Astrocyte of the hippocampus (primary cell): ENCODE results near the gene ENOSF1.

Source experiments
- DNase-seq: peaks from one replicate; pipeline ENCODE4 v3.0.0; 2011; ENCODE audit warnings: low read depth, low spot score

Gene ENOSF1

DNA sequence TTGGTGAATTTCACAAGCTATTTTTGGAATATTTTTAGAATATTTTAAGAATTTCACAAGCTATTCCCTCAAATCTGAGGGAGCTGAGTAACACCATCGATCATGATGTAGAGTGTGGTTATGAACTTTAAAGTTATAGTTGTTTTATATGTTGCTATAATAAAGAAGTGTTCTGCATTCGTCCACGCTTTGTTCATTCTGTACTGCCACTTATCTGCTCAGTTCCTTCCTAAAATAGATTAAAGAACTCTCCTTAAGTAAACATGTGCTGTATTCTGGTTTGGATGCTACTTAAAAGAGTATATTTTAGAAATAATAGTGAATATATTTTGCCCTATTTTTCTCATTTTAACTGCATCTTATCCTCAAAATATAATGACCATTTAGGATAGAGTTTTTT lies 39.1 kb downstream of the ENOSF1 start:
- no peak for DNase-seq

DNA sequence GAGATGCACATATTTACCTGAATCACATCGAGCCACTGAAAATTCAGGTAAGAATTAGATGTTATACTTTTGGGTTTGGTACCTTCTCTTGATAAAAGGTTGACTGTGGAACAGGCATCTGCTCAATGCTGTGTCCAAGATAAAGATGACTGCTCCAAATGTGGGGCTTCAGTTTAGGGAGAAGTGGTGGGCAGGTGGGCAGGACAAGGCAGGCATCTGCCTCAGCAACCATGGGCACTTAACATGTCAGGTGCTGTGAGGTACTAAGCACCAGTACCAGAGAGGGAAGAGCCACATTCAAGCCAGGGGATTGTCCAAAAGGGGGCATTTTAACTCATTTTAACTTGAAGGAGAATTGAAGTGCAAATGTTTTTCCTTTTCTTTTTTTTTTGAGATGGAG lies 41.0 kb downstream of the ENOSF1 start:
- DNase-seq = no peak

DNA sequence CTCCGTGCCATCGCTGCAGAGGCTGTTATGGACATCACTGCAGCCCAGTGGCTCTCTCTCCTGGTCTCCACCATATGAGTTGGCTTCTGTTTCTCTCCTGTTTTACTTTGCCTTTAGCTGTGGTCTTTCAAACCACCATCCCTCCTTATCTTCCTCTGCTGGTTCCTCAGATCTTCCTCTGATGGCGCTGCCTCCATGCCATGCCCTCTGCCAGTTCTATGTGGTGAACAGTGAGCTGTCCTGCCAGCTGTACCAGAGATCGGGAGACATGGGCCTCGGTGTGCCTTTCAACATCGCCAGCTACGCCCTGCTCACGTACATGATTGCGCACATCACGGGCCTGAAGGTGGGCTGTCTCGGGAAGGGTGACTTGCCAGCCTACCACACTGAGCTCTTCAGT lies 41.9 kb downstream of the ENOSF1 start:
- no peak for DNase-seq

DNA sequence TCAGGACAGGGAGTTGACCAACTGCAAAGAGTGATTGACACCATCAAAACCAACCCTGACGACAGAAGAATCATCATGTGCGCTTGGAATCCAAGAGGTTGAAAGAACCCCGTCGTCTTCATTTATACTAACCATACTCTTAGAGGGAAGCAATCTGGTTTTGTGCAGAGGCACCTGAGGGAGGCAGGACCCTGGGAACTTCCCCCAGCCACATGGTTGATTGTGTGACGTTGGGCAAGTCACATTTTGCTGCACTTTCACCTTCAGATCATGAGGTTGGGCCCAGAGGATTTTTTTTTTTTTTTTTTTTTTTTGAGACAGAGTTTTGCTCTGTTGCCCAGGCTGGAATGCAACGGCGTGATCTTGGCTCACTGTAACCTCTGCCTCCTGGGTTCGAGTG lies 43.4 kb downstream of the ENOSF1 start:
- no peak for DNase-seq

DNA sequence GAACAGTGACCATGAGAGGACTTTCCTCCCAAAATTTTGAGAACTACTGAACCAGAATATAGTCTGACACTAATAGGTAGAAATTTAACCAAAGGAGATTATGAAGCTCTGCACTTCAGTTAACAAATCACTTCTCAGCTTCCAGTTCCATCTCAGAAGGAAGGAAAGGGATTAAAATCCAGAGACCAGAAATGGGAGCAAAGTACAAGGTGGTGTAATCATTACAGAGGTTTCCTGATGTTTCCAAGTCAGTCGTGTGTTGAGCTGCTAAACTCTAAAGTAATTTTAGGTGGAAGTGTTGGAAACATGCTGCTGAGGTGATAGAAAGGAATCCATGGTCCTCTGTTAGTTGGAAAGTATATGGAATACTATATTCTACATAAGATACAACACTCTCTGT lies 44.2 kb downstream of the ENOSF1 start:
- DNase-seq = no peak

DNA sequence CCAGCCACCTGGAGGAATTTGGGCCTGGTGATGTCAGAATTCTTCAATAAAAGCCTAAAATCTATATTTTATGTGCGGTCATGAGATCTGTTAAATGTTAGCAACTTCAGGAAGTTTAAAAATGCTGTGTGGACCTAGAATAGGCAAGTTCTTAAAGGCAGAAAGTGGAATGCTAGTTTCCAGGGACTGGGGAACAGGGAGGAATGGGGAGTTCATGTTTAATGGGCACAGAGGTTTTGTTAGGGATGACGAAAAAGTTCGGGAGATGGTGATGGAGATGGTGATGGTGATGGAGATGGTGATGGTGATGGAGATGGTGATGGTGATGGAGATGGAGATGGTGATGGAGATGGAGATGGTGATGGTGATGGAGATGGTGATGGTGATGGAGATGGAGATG lies 45.8 kb downstream of the ENOSF1 start:
- no peak for DNase-seq

DNA sequence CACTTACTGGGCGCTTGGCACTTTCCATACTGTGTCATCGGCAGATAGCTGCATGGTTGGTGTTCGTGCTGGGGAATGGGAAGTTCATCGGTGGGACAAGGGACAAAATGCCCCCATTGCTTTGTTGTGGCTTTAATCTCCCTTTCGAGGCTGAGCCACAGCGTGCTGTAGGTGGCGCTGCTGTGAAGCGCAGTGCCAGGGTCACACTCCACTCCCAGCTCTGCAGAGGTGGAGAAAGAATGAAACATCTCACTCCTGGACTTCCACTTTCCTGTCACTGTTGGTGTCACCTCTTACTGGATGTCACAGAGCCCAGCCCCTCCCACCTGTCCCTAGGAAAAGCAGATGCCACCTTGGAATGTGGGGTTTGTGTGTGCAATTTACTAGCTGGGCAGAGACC lies 46.3 kb downstream of the ENOSF1 start:
- DNase-seq = no peak

DNA sequence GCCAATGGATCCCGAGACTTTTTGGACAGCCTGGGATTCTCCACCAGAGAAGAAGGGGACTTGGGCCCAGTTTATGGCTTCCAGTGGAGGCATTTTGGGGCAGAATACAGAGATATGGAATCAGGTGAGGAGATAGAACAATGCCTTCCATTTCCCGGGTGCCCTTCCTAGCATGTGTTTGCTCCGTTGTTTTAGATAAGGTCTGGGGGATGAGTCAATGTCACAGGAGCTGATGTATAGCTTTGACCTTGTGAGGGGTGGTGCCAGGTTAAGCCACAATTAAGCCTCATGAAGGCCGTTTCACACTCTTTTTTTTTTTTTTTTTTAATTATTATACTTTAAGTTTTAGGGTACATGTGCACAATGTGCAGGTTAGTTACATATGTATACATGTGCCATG lies 50.2 kb downstream of the ENOSF1 start:
- no peak for DNase-seq

DNA sequence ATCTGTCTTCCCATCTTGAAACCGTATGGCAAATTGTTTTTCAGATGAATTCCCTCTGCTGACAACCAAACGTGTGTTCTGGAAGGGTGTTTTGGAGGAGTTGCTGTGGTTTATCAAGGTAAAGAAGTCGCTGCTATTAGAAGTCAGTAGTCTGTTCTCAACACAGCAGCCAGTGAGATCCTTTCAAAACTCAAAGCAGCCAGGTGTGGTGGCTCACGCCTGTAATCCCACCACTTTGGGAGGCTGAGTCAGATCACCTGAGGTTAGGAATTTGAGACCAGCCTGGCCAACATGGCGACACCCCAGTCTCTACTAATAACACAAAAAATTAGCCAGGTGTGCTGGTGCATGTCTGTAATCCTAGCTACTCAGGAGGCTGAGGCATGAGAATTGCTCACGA lies 52.8 kb downstream of the ENOSF1 start:
- no peak for DNase-seq

DNA sequence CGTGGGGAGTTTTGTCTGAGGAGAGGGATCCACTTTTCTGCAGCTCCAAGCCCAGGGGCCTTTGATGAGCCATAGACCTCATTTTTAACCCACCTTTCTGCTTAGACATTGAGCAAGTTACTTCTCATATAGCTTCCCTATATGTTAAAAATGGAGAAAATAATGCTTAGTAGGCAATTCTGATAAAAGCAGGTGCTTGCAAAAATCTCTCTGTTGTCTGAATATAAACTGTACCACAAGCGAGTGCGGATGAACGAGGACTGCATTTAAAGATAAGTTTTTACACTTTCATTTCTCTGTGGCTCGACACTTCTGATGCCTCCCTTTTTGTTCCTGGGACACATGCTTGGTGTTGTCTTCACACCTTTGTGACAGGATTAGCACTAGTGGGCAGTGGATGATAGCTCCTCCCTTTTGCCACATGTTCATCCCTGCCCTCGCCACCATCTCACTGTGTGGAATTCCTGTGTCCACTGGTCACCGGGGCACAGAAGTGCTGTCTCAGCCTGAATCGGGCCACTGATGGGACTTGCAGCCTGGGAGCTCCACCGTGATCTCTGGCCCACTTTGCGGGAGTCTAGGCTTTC lies 53.4 kb downstream of the ENOSF1 start:
- DNase-seq = no peak

DNA sequence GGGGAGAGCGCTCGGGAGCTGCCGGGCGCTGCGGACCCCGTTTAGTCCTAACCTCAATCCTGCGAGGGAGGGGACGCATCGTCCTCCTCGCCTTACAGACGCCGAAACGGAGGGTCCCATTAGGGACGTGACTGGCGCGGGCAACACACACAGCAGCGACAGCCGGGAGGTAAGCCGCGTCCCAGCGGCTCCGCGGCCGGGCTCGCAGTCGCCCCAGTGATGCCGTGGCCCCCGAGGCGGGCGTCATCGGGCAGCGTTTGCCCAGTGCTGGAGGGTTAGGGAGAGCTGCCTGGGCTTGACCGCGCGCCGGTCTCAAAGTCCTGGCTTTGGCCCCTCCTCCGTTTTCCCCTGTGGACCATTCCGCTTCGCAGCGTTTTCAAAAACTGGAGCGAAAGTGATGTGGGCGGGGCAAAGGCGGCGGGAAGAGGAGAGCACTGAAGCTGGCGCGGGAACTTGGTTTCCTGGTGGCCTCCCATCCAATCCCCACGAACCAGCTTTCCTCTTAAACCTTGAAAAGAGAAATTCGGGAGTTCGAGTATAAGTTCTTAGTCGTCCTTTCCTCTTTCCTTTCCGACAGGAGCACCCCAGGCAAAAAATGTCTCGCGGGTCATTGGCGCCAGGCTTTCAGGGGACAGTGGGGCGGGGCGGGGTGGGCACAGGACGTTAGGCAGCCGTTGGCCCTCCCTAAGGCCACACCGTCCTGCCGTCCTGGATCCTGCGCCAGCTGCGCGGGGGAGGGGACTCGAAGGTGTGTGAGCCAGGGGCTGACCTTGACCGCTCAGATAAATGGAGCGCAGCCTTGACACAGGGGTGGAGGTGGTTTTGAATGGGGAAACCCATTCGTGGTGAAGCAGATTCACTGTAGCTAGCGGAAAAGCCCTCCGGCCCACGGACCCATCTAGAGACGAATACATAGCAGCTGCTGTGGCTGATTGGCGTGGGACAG lies 54.2 kb downstream of the ENOSF1 start:
- DNase-seq = peak; percentile 95

DNA sequence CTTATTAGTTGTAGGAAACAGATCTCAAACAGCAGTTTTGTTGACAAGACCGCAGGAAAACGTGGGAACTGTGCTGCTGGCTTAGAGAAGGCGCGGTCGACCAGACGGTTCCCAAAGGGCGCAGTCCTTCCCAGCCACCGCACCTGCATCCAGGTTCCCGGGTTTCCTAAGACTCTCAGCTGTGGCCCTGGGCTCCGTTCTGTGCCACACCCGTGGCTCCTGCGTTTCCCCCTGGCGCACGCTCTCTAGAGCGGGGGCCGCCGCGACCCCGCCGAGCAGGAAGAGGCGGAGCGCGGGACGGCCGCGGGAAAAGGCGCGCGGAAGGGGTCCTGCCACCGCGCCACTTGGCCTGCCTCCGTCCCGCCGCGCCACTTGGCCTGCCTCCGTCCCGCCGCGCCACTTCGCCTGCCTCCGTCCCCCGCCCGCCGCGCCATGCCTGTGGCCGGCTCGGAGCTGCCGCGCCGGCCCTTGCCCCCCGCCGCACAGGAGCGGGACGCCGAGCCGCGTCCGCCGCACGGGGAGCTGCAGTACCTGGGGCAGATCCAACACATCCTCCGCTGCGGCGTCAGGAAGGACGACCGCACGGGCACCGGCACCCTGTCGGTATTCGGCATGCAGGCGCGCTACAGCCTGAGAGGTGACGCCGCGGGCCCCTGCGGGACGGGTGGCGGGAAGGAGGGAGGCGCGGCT lies 55.0 kb downstream of the ENOSF1 start, which contains the start of gene TYMS:
TYMS (plus strand) TSS at position 343 of the 690 bp plus-strand sequence; CDS start at position 433, 90 bp downstream.
- DNase-seq = peak; percentile 78

DNA sequence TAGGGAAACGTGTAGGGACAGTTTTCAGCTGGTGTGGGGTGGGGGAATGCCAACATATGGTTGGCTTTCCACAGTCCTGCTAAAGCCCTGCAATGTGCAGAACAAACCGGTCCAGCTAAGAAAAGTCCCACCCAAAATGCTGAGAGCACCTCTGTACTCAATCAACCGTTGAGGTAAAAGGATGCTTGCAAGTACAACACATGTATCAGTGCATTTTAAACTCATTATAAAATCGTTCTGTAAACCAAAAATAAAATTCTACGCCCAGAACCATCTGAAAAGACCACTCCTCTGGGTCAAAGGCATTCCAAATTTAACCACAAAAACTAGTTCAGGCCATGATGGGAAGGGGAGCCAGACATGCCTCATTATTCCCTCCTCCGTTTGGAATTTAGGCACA lies 57.0 kb downstream of the ENOSF1 start:
- no peak for DNase-seq

DNA sequence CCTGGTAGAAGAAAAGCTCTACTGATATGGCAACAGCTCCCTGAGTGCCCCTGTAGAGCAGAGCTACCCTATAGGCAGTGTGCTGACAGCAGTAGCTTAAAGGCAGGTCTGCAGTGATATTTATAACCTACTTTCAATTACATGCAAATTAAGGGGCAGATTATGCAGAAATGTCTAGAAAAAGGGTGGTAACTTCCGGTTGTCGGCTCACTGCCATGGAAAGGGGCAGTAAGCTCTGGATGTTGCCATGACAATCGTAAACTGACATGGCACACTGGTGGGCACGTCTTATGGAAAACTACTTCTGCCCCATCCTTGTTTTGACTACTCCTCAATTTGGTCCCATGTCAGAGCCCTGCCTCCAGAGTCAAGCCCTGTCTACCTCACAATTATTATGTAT lies 57.8 kb downstream of the ENOSF1 start:
- DNase-seq = no peak

DNA sequence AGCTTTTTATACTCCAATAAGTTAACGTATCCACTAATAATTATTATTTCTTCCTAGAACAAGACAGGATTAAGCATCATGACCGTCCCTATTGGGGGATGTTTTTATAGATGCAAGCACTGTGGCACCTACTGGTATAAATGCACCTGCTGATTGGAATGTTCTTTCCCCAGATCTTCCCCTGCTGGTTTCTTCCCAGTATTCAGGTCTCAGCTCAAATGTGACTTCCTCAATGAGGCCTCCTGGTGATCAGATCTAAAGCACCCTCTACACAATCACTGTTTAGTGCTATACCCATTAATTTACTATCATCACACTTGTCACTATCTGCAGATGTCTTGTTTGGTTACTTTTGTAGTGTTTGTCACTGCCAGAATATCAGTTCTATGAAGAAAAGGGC lies 58.9 kb downstream of the ENOSF1 start:
- DNase-seq = no peak

DNA sequence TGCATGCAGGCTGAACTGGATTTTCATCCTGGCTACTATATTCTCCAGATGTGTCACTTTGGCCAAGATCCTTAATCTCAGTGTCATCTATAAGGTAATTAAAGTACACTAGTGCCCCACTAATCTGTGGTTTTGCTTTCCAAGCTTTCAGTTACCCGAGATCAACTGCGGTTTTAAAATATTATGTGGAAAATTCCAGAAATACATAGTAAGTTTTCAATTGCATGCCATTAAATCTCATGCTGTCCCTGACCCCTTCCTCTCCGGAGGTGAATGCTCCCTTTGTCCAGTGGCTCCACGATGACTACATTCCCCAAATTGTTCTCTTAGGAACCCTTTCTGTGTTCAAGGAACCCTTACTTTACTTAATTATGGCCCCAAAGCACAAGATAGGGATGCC lies 60.3 kb downstream of the ENOSF1 start:
- no peak for DNase-seq

DNA sequence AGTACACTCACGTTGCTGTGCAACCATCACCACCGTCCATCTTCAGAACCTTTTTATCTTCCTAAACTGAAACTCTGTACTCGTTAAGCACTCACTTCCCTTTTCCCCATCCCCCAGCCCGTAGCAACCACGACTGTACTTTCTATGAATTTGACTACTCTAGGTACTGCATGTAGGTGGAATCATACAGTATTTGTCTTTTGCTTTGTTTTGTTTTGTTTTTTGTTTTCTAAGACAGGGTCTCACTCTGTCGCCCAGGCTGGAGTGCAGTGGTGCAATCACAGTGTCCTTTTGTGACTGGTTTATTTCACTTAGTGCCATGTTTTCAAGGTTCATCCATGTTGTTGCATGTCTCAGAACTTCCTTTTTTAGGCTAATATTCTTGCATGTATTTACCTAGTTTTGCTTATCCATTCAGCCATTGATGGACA lies 62.0 kb downstream of the ENOSF1 start:
- DNase-seq = no peak

DNA sequence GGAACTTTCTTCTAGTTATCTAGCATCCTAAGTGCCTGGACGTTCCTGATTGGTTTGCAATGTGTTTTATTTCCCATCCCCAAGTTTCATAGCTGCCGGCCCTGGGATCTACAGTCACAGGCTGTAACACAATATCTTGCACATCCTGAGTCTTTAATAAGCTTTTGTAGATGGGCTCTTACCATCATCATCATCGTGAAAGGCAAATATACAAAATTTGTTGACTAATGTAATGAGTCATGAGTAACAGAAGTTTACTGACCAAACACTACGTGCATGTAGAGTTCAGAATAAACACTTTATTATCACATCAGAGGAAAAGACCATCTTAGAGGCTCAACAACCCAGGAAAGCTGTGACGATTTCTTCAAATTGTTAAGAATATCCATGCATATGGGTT lies 63.1 kb downstream of the ENOSF1 start:
- no peak for DNase-seq

DNA sequence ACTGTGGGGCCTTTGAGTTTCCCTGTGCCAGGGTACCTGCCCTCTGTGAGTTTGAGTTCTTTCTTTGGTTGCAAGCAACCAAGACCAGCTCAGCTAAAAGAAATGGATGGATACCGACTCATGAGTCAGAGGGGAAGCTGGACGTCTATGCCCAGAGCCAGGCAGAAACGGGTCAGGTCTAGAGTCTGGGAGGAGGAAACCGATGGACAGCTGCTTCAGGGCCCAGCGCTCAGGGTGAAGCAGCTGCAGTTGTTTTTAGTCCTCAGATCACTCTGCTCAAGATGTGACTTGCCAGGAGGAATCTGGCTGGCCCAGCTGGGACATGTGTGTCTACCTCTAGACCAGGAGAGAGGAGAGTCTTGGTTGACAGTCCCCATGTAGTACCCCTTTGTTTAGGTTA lies 65.1 kb downstream of the ENOSF1 start:
- no peak for DNase-seq

DNA sequence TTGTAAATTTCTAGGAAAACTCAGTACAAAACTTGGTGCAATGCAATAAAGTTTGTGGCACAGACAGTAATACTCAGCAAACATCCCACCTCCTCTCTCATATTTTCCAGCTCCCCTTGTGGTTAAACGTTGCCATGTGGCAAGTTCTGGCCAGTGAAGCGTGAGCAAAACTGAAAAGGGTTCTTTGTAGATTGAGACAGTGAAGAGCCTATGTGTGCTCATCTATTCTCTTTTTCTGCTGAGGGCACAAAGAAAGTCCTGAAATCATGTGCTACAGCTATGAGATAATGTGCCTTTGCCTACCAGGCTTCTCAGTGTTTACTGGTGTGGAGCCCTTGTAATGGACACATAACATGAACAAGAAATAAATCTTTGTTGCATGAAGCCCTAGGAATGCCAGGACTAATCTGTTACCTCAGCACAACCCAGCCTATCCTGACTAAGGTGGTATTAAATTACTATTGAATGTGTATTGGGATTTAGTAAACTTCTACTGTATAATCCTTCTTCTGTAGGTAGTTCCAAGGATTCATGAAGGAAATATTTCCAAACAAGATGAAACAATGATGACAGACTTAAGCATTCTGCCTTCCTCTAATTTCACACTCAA lies 67.9 kb downstream of the ENOSF1 start:
- DNase-seq = peak; percentile 54

DNA sequence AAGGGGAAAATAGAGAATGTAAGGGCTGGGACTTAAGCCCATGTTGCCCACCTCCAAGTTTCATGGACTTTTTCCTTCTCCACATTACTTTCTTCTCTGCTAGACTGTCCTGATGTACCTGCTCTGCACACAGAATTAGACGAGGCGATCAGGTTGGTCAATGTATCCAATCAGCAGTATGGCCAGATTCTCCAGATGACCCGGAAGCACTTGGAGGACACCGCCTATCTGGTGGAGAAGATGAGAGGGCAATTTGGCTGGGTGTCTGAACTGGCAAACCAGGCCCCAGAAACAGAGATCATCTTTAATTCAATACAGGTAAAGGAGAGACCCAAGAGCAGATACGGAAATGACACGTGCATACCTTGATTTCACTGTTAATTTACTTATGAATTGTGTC lies 71.2 kb downstream of the ENOSF1 start:
- DNase-seq = no peak

DNA sequence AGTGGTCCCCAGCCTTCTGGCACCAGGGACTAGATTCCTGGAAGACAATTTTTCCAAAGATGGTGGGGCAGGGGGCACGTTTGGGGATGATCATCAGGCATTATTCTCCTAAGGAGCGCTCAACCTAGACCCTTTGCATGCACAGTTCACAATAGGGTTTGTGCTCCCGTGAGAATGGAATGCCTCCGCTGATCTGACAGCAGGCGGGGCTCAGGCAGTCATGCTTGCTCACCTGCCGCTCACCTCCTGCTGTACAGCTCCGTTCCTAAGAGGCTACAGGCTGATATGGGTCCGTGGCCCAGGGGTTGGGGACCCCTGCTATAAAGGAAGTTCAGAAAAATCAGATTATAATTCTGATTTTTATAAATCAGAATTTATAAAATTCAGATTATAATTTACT lies 77.3 kb downstream of the ENOSF1 start:
- no peak for DNase-seq
